ENCODE results near the gene FSD2.
"Not testable (repeated sequence)": the region's sequence is repeated elsewhere in the genome, so short reads cannot be mapped to it uniquely, and the experiment has no call there.

FSD2 gene

GRCh38 chr15:82768414-82769054 is 37.3 kb downstream of the FSD2 start:
- no peak for DNase-seq (ENCODE audit: extremely low spot score)

GRCh38 chr15:82767163-82767829 is 38.6 kb downstream of the FSD2 start:
- ChIA-PET CTCF (interaction anchor here (0.9 to 1.8 kb wide), 5 partner anchors 8 to 233 kb away, joined by 3 to 4 read pairs (median 4); no protein-coding TSS in a partner anchor), POLR2A (interaction anchor here (1.2 kb wide), 1 partner anchor 17 kb away, joined by 7 read pairs; no protein-coding TSS in a partner anchor)
- no peak for DNase-seq (ENCODE audit: extremely low spot score)
- TF ChIP-seq CTCF (IDR thresholded peaks at IDR 0.05; ENCODE audit: control extremely low read depth, extremely low read depth, low read depth, missing control alignments): no peak

More at GRCh38 chr15:82768414-82769054, 37.3 kb downstream of the FSD2 start:
- TF ChIP-seq CTCF (IDR thresholded peaks at IDR 0.05; ENCODE audit: control extremely low read depth, extremely low read depth, low read depth, missing control alignments): no peak
- ChIA-PET CTCF (interaction anchor here (1.0 kb wide), 1 partner anchor 14 kb away, joined by 4 read pairs; no protein-coding TSS in a partner anchor), POLR2A (no interaction called here)

- CTCF ChIA-PET: interaction anchor here (0.9 to 1.8 kb wide), 5 partner anchors 8 to 18 kb away, joined by 3 to 4 read pairs (median 3); no protein-coding TSS in a partner anchor
- DNase-seq (ENCODE audit: extremely low spot score): not testable (repeated sequence)
- POLR2A ChIA-PET: interaction anchor here (1.2 kb wide), 1 partner anchor 16 kb away, joined by 7 read pairs; no protein-coding TSS in a partner anchor
These were observed 39.7 kb downstream of the FSD2 start for GRCh38 chr15:82766201-82766600.

GRCh38 chr15:82764740-82765139 is 41.1 kb downstream of the FSD2 start:
- no peak for DNase-seq (ENCODE audit: extremely low spot score)
- CTCF ChIA-PET: no interaction called here
- POLR2A ChIA-PET: no interaction called here
- TF ChIP-seq CTCF (IDR thresholded peaks at IDR 0.05; ENCODE audit: control extremely low read depth, extremely low read depth, low read depth, missing control alignments): no peak

- ChIA-PET CTCF (no interaction called here), POLR2A (no interaction called here)
- DNase-seq (ENCODE audit: extremely low spot score): no peak
- no peak for TF ChIP-seq CTCF (IDR thresholded peaks at IDR 0.05; ENCODE audit: control extremely low read depth, extremely low read depth, low read depth, missing control alignments)
These were observed 41.8 kb downstream of the FSD2 start for GRCh38 chr15:82764117-82764490.

GRCh38 chr15:82763361-82764116 is 42.3 kb downstream of the FSD2 start:
- ChIA-PET CTCF (no interaction called here), POLR2A (no interaction called here)
- DNase-seq (ENCODE audit: extremely low spot score): no peak
- TF ChIP-seq CTCF (IDR thresholded peaks at IDR 0.05; ENCODE audit: control extremely low read depth, extremely low read depth, low read depth, missing control alignments): no peak

All from GM10248 (cell line).